NCI-H748 treated with DMSO at 0.1 percent for 48 hours (cell line): ENCODE data around the gene ZIC4.

Experiments
- DNase-seq: peaks from one replicate; lab custom pipeline; 2025; lab: John Stamatoyannopoulos, UW

ZIC4 gene

GRCh38 chr3:147370349-147370748 is 36.0 kb downstream of the ZIC4 start:
- DNase-seq = no peak

- DNase-seq = no peak
These were observed 36.7 kb downstream of the ZIC4 start for GRCh38 chr3:147369661-147370123.

GRCh38 chr3:147369231-147369630 is 37.1 kb downstream of the ZIC4 start:
- DNase-seq = no peak

GRCh38 chr3:147368561-147369221 is 37.7 kb downstream of the ZIC4 start:
- DNase-seq = no peak

DNA sequence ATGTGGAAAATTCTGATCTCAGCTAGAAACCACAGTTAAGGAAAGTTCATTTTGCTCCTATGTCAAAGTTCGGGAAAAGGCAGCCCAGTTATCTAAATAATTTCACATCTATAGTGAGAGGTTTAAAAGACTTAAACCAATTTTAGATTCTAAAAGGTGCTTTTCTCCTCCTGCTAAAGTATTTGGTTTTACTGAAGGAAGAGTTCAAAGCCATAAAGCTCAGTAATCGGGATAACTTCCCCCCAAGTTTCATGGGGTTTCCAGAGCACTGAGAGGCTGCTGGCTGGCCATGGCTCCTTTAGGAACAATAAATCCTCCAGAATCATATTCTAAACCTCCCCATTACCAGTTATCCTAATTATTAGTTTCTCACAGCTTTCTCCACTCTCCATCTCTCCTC is 38.2 kb downstream of the ZIC4 start:
- no peak for DNase-seq

GRCh38 chr3:147367676-147368075 is 38.7 kb downstream of the ZIC4 start:
- DNase-seq = no peak

GRCh38 chr3:147365196-147366115 is 40.9 kb downstream of the ZIC4 start:
- no peak for DNase-seq

GRCh38 chr3:147364771-147365170 is 41.6 kb downstream of the ZIC4 start:
- DNase-seq = no peak

DNA sequence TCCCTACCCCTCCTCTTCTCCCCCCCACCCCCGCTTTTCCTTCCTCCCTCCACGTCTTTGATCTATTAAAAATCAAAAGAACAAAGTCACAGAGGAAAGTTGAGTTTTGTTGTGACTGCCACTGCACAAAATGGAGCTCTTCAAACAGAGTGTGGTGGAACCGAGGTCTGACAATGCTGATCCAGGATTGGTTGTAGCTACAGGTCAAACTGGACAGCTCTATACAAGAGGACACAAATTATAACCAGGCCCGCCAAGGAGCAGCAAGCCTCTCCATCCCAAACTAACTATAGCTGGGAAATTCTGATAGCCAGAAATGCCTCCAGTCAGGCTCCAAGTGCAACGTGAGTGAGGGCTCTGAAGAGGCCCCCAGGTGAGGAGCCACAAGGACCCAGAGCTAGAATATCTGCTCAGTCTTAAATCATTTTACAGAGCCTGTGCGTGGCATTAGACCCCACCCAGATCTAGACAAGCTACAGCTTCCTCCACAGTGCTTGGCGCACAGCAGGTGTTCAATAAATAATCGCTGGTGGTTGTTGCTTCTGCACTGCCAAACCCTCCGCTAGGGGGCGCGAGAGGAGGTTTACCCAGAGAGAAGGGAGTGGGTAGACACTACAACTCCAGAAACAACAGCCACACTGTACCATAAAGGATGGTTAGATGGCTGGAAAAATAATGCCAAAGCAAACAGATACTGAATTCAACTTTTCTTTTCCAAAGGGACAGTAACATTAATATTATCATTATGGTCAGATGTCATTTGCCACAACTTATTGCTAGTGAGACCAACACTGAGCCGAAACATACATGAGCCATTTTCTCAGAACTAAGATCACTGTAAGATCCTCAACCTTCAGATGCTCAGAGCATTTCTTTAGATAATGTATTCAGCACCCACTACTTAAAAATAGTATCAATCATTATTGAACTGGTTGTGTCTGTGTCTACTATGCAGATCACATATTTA is 44.6 kb downstream of the ZIC4 start:
- DNase-seq = peak; percentile 52

DNA sequence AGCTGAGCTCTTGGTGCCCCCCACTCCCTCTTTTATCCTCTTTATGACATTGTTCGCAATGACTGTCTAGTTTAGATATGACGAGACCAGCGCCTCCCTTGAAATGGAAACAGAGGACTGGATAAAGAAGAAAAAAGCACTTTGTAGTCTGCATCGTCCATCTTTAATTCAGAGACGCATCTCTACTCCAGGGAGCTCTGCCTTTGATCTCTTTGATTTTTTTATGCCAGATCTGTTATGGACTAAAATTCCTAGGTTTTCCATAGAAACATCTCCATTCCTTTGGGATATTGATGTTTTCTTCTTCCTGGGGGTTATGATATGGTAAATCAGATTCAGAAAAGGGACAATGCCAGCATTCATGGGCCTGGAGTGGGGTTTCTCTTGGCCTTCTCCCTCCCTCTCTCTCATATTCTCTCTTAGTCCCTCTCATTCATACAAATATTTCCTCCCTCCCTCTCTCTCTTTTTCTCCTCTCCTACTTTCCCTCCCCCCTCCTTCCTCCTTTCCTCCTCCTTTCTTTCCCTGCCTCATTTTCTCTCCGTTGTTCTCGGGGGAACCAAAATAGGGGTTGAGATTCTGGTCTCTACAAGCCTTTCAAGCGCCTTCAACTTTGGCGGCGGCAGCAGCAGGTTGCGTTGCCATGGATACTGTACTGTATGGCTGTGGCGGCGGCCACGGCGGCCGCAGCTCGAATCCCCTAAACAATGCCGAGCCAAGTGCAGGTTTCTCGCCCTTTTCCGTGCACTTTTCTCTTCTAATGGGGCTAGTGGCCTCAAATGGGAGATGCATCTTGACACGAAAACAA is 45.5 kb downstream of the ZIC4 start:
- peak; percentile 41 for DNase-seq

DNA sequence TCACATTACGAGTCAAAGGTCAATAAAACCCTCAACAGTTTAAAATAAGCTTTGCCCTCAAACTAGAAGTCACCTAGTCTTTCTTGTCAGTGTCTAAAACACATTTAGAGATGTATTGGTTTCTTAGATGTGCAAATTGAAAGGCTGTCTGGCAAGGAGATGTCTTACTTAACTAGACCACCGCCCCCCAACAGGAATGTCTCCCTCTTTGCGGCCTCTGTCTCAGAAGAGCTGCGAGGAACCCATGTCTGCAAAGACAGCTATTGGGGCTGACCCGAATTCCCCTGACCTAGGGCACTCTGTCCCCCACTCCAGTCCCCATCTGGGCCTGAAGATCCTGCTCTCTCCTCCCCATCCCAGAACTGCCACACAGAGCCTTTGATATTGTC is 46.3 kb downstream of the ZIC4 start:
- no peak for DNase-seq

DNA sequence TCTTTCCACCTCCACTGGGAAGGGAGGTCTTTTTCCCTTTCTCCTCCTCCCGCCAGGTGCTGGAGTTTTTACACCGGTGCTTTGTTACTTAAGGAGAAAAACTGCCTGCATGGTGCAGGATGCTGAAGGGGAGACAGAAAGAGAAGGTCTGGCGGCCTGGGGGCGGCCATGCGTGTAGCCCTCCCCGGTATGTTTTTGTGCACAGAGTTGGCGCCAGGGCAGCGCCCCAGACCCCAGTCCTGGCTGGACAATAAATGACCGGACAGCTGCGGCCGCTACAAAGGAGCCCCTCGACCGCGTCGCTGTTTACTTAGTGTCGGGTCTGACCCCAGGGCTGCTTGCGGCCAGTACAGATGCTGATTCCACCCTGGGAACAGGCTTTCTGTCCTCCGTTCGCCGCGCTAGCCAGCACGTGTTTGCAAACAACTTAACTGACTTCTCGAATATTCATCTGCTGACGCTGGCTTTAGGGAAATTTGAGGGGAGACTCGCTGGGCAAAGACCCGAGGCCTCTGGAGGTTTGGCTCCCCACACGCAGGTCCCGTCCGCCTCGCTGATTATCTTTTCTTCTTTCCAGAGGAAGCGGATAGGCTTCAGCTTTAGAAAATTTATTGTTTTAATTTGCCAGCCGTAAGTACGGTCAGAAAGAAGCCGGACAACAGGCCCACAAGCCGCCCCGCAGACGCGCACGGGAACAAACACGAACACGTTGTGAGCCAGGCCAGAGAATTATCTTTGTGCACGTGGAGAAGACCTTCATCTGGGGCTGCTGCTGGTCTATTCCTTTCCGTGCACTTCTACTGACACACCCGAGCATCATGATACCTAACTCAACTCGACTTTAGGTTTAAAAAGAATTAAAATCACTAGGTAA is 46.9 kb downstream of the ZIC4 start:
- no peak for DNase-seq

DNA sequence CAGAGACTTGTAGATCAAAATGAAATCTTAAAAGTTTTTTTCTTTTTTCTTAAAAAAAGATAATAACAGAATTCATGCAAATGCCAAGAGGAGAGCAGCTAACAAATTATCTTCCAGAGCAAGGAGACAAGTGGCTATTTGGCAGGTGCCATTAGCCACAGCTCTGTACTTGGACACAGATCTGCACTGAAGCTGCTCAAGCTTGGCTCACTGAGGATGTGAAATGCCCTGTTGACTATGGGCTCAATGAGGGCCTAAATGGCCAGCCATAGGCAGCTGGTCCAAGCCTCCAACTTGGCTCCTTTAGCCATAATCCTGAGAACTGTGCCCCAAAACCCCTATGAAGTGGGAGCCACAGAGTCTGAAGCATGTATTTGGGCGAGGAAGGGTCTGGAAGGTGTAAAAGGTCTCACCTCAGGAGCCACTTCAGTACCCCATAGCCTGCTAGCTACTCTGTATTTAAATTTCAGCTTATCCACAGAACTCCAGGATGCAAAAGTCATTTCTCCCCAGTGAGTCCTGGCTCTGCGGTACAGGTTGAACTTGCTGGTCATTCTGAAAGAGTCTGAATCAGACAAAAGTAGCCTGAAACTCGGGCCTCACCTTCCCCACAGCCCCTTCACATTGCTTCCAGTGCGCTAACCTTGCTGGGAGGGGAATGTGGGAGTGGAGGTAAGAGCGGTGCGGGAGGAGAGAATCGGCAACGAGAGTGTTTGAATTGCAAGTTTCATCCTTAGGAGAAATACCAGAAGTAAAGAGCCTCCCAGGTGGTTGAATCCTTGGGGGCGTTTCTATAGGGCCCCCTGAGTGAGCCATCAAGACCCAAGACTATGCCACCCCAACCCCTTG is 48.0 kb downstream of the ZIC4 start:
- no peak for DNase-seq

- DNase-seq = no peak
These were observed 49.1 kb downstream of the ZIC4 start for GRCh38 chr3:147356909-147357900.

DNA sequence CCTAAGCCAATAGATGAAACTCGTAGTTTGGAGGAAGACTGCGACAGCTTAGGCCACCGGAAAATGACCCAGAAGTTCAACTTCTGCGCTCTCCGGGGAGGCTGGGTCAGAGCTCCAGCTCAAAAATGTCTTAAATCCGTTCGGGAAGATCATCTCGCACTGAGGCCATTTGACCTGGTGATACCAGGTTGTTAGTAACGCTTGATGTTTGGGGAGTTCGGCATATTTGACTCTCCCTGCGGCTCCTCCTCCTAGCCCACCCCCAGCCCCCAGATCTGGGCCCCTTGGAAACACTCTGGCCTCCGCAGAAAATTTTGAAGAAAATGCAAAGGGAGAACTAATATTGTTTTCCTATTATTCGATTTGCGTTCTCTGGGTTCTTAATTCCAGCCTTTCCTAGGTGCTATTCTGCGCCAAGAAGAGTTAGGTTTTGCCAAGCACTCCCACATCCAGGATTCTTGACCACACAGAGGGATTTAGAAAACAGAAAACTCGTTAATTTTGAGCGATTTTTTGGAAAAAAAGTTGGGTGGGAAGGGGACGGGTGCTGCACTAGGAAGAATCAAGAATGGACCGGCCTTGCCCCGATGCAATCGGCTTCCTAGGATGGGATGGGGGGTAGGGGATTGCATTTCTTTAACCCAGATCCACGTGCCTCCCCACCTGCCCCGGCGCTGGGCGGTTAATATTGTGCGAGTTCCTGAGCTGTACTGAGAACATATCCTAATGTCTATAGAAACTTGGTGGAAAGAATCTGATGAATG is 50.0 kb downstream of the ZIC4 start:
- DNase-seq = no peak

DNA sequence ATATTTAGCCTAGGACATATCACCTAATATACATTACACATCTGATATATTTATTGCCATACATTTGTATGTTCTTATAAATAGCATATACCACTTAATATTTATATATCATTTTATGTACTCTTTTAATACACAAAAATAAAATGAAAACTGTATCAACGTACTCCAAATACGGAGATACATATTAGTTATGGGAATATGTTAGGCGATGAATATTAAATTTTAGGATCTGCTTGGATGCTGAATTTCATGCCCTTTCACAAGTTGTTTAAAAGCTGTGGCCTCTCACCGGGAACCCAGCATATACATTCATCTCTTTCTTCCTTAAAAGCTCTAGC is 50.6 kb downstream of the ZIC4 start:
- no peak for DNase-seq

DNA sequence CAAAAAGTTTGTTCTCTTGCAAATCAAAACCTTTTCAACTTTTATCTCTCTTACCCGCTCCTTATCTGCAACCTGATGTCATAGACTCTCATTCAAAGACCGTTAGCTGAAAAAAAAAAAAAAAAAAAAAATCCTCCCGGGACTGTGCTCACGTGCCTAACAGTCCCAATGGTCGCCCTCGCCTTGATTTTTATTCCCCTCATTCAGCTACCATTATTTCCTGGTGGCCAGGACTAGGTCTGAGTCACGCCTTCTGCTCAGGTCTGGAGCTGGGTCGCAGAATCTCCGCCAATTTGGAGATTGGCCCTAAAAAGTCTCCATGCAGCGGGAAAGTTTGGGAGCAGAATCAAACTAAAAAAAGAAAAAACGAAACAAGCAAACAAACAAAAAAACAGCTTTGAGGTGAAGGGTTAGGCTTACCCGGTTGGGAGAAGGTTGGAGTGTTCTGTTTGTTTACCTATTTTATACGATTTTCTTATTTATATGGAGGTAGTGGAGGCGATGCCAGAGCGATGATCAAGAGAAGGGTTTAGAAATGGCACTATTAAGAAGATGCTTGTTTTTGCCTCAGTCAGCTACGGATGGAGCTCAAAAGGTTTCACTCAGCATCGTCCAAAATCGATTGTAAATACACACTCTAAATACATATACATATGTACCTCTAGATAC is 51.1 kb downstream of the ZIC4 start:
- DNase-seq = no peak
